Cardiac muscle cell (in vitro differentiated cells and primary cell): Measurements from ENCODE around the gene NFIC. TPM values are rescaled to one million over a fixed set of nuclear protein-coding genes. Genes with fewer than 3 reads are reported as not detected.

Source experiments
- DNase-seq, 2 donors: peaks; one replicate each; pipeline versions ENCODE4 v3.0.0 to v3.0.0-alpha.2; 2010 to 2017; ENCODE audit warnings: low read depth in 1 of 2, low spot score in 1 of 2
- H3K27ac ChIP-seq: fragments of 200-600 bp; sonication (generic); 2 replicates; pipeline ENCODE4 v1.5.1; 2016
- H3K27me3 ChIP-seq: fragments of 200-600 bp; sonication (generic); 2 replicates; pipeline ENCODE4 v1.6.0; 2016; ENCODE audit warnings: control low read depth
- H3K36me3 ChIP-seq: fragments of 200-600 bp; sonication (generic); 2 replicates; pipeline ENCODE4 v1.5.1; 2016; ENCODE audit warnings: control low read depth
- H3K4me1 ChIP-seq: fragments of 200-600 bp; sonication (generic); 2 replicates; pipeline ENCODE4 v1.8.1; 2017; ENCODE audit warnings: low read depth, mild to moderate bottlenecking, mixed run types
- H3K4me3 ChIP-seq: fragments of 200-600 bp; sonication (generic); 2 replicates; pipeline ENCODE4 v1.5.1; 2016; ENCODE audit warnings: mild to moderate bottlenecking
- H3K9me3 ChIP-seq: fragments of 200-600 bp; sonication (generic); 2 replicates; pipeline ENCODE4 v1.5.1; 2017; ENCODE audit warnings: low read depth, mild to moderate bottlenecking, control low read depth
- polyA plus RNA-seq: library from polyadenylated mRNA; unstranded; fragments of >200 nt; fragmentation: Nextera tagmentation; extraction: Ambion mirVana; gene quantifications from 2 replicates; pipeline ENCODE4 v1.2.1, GENCODE V29; 2016
- total RNA-seq: library from RNA; depleted of rRNA; stranded (reverse); fragments of >200 nt; gene quantifications from 2 replicates; pipeline ENCODE4 v1.2.3, GENCODE V29; 2016
- TF ChIP-seq, protein P1 (sequence below): IDR thresholded peaks from 2 replicates; pipeline ENCODE4 v1.5.1; 2012; ENCODE audit warnings: low read depth, mild to moderate bottlenecking, low read length

Gene NFIC
- total and polyA plus RNA-seq, 2 experiments from 2014 or later: 32.7 to 46.1 TPM

DNA sequence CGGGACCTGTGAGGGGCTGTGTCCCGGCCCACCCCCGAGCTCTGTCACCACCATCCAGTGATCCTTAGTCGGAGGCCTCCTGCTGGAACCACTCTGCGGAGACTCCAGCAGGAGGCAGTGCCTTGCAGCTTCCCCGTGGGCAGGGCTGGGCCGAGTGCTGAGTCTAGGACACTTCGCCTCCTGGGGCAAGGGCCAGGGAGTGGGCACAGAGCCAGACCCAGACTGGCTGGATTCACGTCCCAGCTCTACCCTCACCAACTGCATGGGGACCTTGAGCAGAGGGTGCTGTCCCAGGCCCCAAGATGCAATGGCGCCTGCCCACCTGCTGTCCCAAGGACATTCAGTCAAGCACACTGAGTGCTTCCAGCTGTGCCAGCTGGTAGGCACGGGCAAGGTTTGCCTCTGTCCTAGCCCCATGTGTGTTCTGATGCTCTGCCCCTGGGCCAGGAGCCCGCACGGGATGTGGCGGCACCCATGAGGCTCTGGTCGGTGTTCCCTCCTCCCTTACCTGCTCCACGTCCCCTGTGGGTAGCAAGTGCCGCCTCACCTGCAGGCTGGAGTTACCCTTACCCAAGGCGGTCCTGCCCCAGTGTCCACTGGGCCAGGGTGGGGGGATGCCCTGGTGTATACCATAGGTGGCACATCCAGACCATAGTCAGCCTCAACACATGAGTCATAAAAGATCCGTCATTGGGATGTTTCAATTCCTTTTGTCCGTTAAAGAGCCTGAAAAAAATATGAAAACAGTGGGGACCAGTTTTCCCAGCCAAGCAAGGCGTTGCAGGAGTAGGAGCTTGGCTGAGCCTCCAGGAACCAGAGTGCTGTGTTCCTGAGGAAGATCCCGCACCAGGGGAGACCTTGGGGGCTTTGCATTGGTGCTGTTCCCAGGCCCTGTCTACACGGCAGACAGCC lies 147.1 kb downstream of the NFIC start:
- no peak for DNase-seq
- no peaks in the 10 kb centered on the region for H3K9me3 ChIP-seq
- H3K27ac ChIP-seq: no peak overlapping the region
- H3K4me1 ChIP-seq: no peaks in the 10 kb centered on the region
- no peaks in the 10 kb centered on the region for H3K27me3 ChIP-seq
- no peak overlapping the region for H3K4me3 ChIP-seq
- TF ChIP-seq, protein P1, sequence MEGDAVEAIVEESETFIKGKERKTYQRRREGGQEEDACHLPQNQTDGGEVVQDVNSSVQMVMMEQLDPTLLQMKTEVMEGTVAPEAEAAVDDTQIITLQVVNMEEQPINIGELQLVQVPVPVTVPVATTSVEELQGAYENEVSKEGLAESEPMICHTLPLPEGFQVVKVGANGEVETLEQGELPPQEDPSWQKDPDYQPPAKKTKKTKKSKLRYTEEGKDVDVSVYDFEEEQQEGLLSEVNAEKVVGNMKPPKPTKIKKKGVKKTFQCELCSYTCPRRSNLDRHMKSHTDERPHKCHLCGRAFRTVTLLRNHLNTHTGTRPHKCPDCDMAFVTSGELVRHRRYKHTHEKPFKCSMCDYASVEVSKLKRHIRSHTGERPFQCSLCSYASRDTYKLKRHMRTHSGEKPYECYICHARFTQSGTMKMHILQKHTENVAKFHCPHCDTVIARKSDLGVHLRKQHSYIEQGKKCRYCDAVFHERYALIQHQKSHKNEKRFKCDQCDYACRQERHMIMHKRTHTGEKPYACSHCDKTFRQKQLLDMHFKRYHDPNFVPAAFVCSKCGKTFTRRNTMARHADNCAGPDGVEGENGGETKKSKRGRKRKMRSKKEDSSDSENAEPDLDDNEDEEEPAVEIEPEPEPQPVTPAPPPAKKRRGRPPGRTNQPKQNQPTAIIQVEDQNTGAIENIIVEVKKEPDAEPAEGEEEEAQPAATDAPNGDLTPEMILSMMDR: no peak
- H3K36me3 ChIP-seq: no peaks in the 10 kb centered on the region

DNA sequence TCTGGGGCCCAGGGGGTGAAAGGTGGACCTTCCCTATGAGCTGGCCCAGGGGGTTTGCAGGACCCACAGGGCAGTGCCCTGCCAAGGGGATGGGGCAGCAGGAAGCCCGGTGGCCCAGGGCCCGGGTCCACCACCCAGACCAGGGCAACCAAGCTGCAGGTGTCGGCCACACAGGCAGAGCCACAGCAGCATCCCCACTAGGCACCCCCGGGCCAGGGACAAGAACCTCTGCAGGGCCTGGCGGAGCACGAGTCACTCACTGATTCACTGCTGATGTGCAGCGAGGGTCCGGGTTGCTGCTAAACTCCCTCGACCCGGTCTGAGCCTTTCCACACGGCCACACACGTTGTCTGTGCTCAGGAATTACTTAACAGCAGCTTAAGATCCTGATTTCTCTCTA lies 148.5 kb downstream of the NFIC start:
- no peak for DNase-seq
- H3K4me1 ChIP-seq: no peaks in the 10 kb centered on the region
- TF ChIP-seq, protein P1: no peak
- H3K27ac ChIP-seq: no peak overlapping the region
- no peak overlapping the region for H3K4me3 ChIP-seq
- no peaks in the 10 kb centered on the region for H3K36me3 ChIP-seq
- H3K27me3 ChIP-seq: no peaks in the 10 kb centered on the region
- H3K9me3 ChIP-seq: no peaks in the 10 kb centered on the region

DNA sequence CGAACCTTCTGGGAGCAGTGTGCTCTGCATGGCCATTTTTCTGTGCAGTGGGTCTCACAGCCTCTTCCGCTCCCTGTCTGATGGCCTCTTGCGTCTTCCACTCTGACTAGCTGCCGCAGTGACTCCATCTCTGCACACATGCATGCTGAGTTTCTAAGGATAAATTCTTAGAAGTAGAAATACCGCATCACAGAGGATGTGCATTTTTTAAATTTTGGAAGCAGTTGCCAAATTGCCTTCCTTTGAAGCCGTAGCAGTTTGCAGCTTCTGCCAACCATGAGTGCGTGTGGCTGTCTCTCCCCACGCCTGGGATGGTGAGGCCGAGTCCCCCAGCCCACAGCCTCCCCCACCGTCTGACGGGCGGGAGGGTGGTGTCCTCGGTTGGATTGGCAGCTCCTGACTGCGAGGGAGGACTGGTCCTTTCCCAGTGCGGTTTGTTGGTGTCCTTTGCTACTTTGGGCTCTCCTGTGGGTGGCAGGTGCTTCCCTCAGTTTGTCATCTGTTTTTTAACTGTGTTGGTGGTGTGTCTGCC lies 149.6 kb downstream of the NFIC start:
- H3K4me1 ChIP-seq: no peaks in the 10 kb centered on the region
- H3K36me3 ChIP-seq: no peaks in the 10 kb centered on the region
- DNase-seq: no peak
- TF ChIP-seq, protein P1: no peak
- H3K27ac ChIP-seq: no peak overlapping the region
- H3K27me3 ChIP-seq: no peaks in the 10 kb centered on the region
- H3K4me3 ChIP-seq: no peak overlapping the region
- H3K9me3 ChIP-seq: no peaks in the 10 kb centered on the region

DNA sequence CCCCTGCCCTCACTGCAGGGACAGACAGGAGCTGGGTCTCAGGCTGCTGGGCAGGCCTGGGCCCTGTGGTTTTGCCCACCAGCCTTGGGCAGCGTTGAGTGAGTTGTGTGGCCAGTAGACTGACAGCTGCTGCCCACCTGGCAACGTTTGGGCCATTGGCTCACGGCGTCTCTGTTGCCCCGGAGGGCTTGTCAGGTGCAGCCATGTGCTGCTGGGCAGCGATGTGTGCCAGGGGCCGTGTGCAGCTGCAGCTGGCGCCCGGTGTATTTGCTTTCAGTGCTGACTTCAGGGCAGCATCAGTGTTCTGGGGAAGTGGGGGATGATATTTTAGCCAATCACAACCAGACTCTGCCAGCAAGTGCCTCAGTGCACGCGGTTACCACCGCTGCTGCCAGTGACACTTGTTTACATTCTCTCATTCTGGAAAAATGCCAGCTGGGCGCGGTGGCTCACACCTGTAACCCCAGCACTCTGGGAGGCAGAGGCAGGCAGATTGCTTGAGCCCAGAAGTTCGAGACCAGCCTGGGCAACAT lies 150.4 kb downstream of the NFIC start:
- H3K9me3 ChIP-seq: no peaks in the 10 kb centered on the region
- H3K27me3 ChIP-seq: no peaks in the 10 kb centered on the region
- no peak overlapping the region for H3K4me3 ChIP-seq
- DNase-seq: no peak
- TF ChIP-seq, protein P1: no peak
- no peaks in the 10 kb centered on the region for H3K36me3 ChIP-seq
- H3K4me1 ChIP-seq: no peaks in the 10 kb centered on the region
- no peak overlapping the region for H3K27ac ChIP-seq

DNA sequence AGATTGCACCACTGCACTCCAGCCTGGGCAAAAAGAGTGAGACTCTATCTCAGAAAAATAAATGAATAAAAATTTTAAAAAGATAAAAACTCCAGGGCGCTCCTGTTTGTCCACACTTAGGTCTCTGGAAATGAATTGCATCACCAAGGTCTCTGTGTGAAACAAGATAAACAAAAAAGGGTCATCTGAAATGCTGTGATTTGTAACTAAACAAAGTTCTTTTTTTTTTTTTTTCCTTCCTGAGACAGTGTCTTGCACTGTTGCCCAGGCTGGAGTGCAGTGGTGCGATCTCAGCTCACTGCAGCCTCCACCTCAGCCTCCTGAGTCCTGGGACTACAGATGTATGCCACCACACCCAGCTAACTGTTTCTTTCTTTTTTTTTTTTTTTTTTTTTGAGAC lies 151.3 kb downstream of the NFIC start:
- DNase-seq: no peak
- TF ChIP-seq, protein P1: no peak
- Histone ChIP-seq H3K4me1 (no peaks in the 10 kb centered on the region), H3K4me3 (no peak overlapping the region), H3K36me3 (no peaks in the 10 kb centered on the region), H3K27ac (no peak overlapping the region), H3K27me3 (no peaks in the 10 kb centered on the region), H3K9me3 (no peaks in the 10 kb centered on the region)
